NCI-H1436 treated with DMSO at 0.1 percent for 48 hours (cell line): ENCODE data around the gene CACNB2.

Experiments
- DNase-seq: peaks from one replicate; lab custom pipeline; 2025; lab: John Stamatoyannopoulos, UW

Gene CACNB2

GRCh38 chr10:18455086-18455884, 315.1 kb downstream of the CACNB2 start:
- no peak for DNase-seq

DNA sequence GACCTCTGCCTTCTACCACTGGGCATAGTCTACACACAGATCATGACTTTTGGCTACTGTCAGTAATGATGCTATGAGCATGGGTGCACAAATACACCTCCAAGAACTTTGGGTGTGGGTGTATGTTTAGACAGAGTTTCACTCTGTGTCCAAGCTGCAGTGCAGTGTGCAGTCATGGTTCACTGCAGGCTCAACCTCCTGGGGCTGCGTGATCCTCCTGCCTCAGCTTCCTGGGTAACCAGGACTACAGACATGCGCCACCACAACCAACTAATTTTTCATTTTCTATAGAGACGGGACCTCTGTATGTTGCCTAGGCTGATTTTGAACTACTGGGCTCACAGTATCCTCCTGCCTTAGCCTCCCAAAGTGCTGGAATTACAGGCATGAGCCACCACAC, 316.8 kb downstream of the CACNB2 start:
- no peak for DNase-seq

DNA sequence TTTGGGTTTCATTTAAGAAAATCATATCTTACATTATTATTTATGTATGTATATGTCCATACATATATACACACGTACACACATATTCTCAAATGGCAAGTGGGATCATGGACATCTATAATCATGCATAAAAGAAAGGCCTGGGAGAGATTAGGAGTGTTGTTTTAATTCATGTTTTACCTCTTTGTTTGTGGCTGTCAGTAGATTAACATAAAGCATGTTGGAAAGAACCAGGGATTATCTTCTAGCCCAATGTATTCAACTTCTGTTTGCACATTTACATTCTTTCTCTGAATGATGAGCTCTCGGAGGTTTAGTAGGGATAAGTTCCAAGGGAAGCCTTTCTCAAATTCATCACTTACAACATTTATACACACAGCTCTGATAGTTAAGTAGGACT, 319.8 kb downstream of the CACNB2 start:
- DNase-seq = no peak

GRCh38 chr10:18463673-18464211, 323.5 kb downstream of the CACNB2 start:
- no peak for DNase-seq

GRCh38 chr10:18469125-18469524, 328.9 kb downstream of the CACNB2 start:
- DNase-seq = no peak

GRCh38 chr10:18472977-18473376, 332.8 kb downstream of the CACNB2 start:
- no peak for DNase-seq

GRCh38 chr10:18473424-18474117, 333.3 kb downstream of the CACNB2 start:
- no peak for DNase-seq

DNA sequence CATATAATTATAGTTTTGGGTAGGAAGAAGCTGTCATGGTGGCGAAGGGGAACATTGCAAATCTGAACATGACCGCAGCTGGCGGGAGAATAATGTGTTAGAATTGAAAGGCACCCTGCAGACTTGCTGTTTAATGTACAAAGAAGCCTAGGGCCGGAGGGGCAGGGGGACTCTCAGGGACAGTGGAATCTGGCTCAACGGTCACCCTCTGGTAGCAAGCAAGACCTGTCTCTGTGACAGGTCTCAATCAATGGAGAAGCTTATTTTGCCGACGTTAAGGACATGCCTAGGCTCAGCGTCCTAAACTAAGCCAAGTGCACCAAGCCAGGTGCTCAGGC, 333.9 kb downstream of the CACNB2 start:
- no peak for DNase-seq

- DNase-seq = no peak
Observed at GRCh38 chr10:18476076-18476647, 335.9 kb downstream of the CACNB2 start.

- DNase-seq = no peak
Observed at GRCh38 chr10:18478354-18478753, 338.1 kb downstream of the CACNB2 start.

DNA sequence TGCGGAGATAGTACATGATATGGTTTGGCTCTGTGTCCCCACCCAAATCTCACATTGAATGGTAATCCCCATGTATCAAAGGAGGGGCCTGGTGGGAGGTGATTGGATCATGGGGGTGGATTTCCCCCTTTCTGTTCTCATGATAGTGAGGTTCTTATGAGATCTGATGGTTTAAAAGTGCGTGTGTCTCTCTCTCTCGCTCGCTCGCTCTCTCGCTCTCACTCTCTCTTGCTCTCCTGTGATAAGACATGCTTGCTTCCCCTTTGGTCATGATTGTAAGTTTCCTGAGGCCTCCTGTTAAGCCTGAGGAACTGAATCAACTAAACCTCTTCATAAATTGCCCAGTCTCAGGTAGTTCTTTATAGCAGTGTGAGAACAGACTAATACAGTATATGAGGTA, 339.3 kb downstream of the CACNB2 start:
- no peak for DNase-seq

- no peak for DNase-seq
Observed at GRCh38 chr10:18483516-18484186, 343.4 kb downstream of the CACNB2 start.

- no peak for DNase-seq
Observed at GRCh38 chr10:18486438-18486837, 346.2 kb downstream of the CACNB2 start.

DNA sequence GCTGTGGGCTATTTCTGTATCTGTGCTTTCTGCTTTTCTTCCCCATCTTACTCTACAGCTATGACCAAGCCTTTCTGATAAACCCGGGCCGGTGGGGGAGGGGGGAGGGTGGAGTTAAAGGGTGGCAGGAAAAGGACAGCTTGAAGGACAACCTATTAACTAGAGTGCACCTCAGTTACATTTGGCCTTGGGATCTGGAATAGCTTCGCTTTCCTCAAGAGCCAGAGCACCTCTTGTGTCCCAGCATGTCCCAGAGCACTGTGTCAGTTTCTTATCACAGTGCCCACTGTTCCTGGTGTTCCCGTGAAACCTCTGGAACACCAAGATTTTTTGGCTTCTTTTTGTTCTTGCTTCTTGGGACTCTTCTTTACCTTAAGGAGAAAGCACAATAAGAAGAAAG, 350.5 kb downstream of the CACNB2 start:
- no peak for DNase-seq

- no peak for DNase-seq
Observed at GRCh38 chr10:18497806-18498369, 357.7 kb downstream of the CACNB2 start.

- no peak for DNase-seq
Observed at GRCh38 chr10:18498998-18499397, 358.8 kb downstream of the CACNB2 start.

- DNase-seq = no peak
Observed at GRCh38 chr10:18500576-18500975, 360.4 kb downstream of the CACNB2 start.

- no peak for DNase-seq
Observed at GRCh38 chr10:18501198-18501597, 361.0 kb downstream of the CACNB2 start.

- no peak for DNase-seq
Observed at GRCh38 chr10:18501629-18502028, 361.4 kb downstream of the CACNB2 start.

DNA sequence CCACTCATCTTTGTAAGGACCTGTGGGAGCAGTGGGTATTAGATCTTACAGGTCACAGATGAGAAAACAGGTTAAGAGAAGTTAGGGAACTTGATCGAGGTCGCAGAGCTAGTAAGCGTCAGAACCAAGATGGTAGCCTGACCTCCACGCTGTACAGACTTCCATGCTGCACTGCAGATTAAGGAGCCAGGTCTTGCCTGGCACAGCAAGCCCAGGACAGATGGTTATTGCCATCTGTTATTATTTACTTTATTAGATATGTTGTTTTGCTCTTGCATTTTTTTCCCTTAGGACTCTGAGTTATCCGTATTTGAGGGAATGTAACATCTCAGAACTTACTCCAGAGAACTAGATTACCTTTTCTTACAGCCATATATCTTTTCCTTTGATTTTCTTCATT, 363.9 kb downstream of the CACNB2 start:
- DNase-seq = no peak

GRCh38 chr10:18505456-18506118, 365.4 kb downstream of the CACNB2 start:
- no peak for DNase-seq

DNA sequence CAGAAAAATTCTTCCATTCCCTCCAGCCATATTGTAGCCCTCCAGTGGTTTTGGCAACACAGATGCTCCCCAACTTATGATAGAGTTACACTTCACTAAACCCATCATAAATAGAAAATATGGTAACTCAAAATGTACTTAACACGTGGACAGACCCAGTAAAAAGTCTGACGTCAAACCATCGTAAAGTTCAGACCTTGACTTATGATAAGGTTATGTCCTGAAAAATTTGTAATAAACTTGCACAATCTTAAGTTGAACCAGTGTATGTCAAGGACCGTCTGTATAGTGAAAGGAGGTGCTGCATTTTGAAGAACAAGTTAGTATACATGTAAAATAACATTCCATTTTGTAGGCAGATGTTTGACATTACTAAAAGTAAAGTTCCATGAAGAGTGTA, 368.4 kb downstream of the CACNB2 start:
- DNase-seq = no peak
